HCT116 (cell line): ENCODE measurements around the gene PREX1.

Source experiments
- EGR1 ChIP-seq: IDR thresholded peaks from 2 replicates; pipeline ENCODE4 v1.6.1; 2012; ENCODE audit warnings: low read depth
- POLR2AphosphoS5 ChIP-seq: IDR thresholded peaks from 2 replicates; pipeline ENCODE4 v1.6.1; 2011; ENCODE audit warnings: mild to moderate bottlenecking, low read depth, low read length, moderate library complexity
- TF ChIP-seq, protein P1 (sequence below), 3 experiments: fragments of 200-600 bp in 1 of 3; sonication (generic) in 1 of 3; IDR thresholded peaks in 2 of 3; conservative IDR thresholded peaks in 1 of 3; 2 replicates each; pipeline ENCODE4 v1.5.1; 2012 to 2017; ENCODE audit warnings: low read depth in 2 of 3, low read length in 2 of 3, antibody characterized with exemption in 1 of 3, borderline replicate concordance in 1 of 3, control low read depth in 1 of 3, mild to moderate bottlenecking in 1 of 3, mixed read lengths in 1 of 3, mixed run types in 1 of 3, moderate library complexity in 1 of 3; ENCODE audit not compliant: insufficient read depth in 1 of 3
- TF ChIP-seq, protein P2 (sequence below): IDR thresholded peaks from 2 replicates; pipeline ENCODE4 v1.6.1; 2012

DNA sequence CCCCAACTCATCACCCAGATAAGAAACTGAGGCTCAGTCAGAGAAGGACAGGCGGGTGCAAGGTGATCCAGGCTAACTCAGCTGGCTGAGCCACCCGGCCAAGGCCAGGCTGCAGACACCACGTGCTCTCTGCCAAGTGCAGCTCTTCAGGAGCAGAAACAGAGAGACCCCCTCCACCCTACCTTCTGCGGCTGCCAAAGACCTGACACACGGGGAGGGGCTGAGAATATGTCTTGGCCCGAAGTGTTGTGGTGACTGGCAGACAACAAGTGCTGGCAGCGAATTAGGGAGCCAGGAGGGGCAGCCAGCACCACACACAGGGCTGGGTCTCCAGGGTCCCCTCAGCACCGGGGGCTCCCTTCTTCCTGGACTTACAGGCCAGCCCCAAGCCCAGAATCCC lies 22.5 kb downstream of the PREX1 start:
- TF ChIP-seq, protein P1, sequence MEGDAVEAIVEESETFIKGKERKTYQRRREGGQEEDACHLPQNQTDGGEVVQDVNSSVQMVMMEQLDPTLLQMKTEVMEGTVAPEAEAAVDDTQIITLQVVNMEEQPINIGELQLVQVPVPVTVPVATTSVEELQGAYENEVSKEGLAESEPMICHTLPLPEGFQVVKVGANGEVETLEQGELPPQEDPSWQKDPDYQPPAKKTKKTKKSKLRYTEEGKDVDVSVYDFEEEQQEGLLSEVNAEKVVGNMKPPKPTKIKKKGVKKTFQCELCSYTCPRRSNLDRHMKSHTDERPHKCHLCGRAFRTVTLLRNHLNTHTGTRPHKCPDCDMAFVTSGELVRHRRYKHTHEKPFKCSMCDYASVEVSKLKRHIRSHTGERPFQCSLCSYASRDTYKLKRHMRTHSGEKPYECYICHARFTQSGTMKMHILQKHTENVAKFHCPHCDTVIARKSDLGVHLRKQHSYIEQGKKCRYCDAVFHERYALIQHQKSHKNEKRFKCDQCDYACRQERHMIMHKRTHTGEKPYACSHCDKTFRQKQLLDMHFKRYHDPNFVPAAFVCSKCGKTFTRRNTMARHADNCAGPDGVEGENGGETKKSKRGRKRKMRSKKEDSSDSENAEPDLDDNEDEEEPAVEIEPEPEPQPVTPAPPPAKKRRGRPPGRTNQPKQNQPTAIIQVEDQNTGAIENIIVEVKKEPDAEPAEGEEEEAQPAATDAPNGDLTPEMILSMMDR (IDR thresholded peaks at IDR 0.05 in 2 of 3, conservative IDR thresholded peaks at IDR 0.05 in 1 of 3; ENCODE audit: borderline replicate concordance in 1 of 3, insufficient read depth in 1 of 3, low read depth in 2 of 3, low read length in 2 of 3) = no peak
- TF ChIP-seq EGR1 (no peak), POLR2AphosphoS5 (no peak)
- TF ChIP-seq, protein P2, sequence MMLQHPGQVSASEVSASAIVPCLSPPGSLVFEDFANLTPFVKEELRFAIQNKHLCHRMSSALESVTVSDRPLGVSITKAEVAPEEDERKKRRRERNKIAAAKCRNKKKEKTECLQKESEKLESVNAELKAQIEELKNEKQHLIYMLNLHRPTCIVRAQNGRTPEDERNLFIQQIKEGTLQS = no peak
